H9 (cell line): Measurements from ENCODE around the gene TPM4. TPM values are rescaled to one million over a fixed set of nuclear protein-coding genes. Genes with fewer than 3 reads are reported as not detected.
A peak's percentile ranks its signal among the peaks of the same experiment; 100 is the strongest.
"Not testable (repeated sequence)": the region's sequence is repeated elsewhere in the genome, so short reads cannot be mapped to it uniquely, and the experiment has no call there.

Source experiments
- DNase-seq: peaks from one replicate; pipeline ENCODE4 v3.0.0-alpha.2; 2017
- H2AFZ ChIP-seq: one replicate; pipeline ENCODE4 v1.6.1; 2013; ENCODE audit warnings: mild to moderate bottlenecking, low read length, control low read depth, moderate library complexity
- H2AK5ac ChIP-seq: 2 replicates; pipeline ENCODE4 v1.6.1; 2013; ENCODE audit warnings: low read length, control low read depth, mixed read lengths; ENCODE audit not compliant: insufficient read length
- H2BK120ac ChIP-seq: one replicate; pipeline ENCODE4 v1.6.1; 2013; ENCODE audit warnings: low read depth, mild to moderate bottlenecking, low read length, control low read depth, inconsistent platforms; ENCODE audit not compliant: poor library complexity, severe bottlenecking
- H2BK12ac ChIP-seq: 2 replicates; pipeline ENCODE4 v1.6.1; 2013; ENCODE audit warnings: low read length, control low read depth, mixed read lengths, low read depth; ENCODE audit not compliant: insufficient read length
- H2BK15ac ChIP-seq: 2 replicates; pipeline ENCODE4 v1.6.1; 2013; ENCODE audit warnings: low read depth, low read length, control low read depth
- H2BK20ac ChIP-seq: one replicate; pipeline ENCODE4 v1.6.1; 2013; ENCODE audit warnings: low read depth, mild to moderate bottlenecking, low read length, control low read depth, inconsistent platforms; ENCODE audit not compliant: poor library complexity, severe bottlenecking
- H2BK5ac ChIP-seq: 2 replicates; pipeline ENCODE4 v1.6.1; 2013; ENCODE audit warnings: low read length, control low read depth, mixed read lengths; ENCODE audit not compliant: insufficient read length
- H3K14ac ChIP-seq: 2 replicates; pipeline ENCODE4 v1.6.1; 2013; ENCODE audit warnings: low read length, control low read depth; ENCODE audit not compliant: insufficient read depth
- H3K18ac ChIP-seq: 2 replicates; pipeline ENCODE4 v1.6.1; 2013; ENCODE audit warnings: low read depth, mild to moderate bottlenecking, mixed read lengths, low read length, control low read depth; ENCODE audit not compliant: insufficient read length
- H3K23ac ChIP-seq: 2 replicates; pipeline ENCODE4 v1.6.1; 2013; ENCODE audit warnings: low read length, control low read depth, mixed read lengths, low read depth; ENCODE audit not compliant: insufficient read length
- H3K23me2 ChIP-seq: 2 replicates; pipeline ENCODE4 v1.6.1; 2013; ENCODE audit warnings: low read depth, mild to moderate bottlenecking, mixed read lengths, low read length, control low read depth; ENCODE audit not compliant: insufficient read length, poor library complexity, severe bottlenecking
- H3K27ac ChIP-seq: 2 replicates; pipeline ENCODE4 v1.5.1; 2013; ENCODE audit warnings: low read length, control low read depth, mixed read lengths, low read depth; ENCODE audit not compliant: insufficient read length
- H3K27me3 ChIP-seq: 2 replicates; pipeline ENCODE4 v1.6.1; 2013; ENCODE audit warnings: low read length, control low read depth, inconsistent platforms; ENCODE audit not compliant: insufficient read depth
- H3K4ac ChIP-seq: 2 replicates; pipeline ENCODE4 v1.6.1; 2013; ENCODE audit warnings: low read depth, mild to moderate bottlenecking, control low read depth, inconsistent platforms, low read length, moderate library complexity
- H3K4me1 ChIP-seq: 2 replicates; pipeline ENCODE4 v1.6.1; 2013; ENCODE audit warnings: low read length, control low read depth, inconsistent platforms; ENCODE audit not compliant: insufficient read depth
- H3K4me2 ChIP-seq: 2 replicates; pipeline ENCODE4 v1.6.1; 2013; ENCODE audit warnings: low read length, control low read depth, mixed read lengths; ENCODE audit not compliant: insufficient read length, insufficient read depth
- H3K56ac ChIP-seq: 2 replicates; pipeline ENCODE4 v1.6.1; 2013; ENCODE audit warnings: low read depth, mild to moderate bottlenecking, mixed read lengths, low read length, control low read depth; ENCODE audit not compliant: insufficient read length
- H3K79me1 ChIP-seq: 2 replicates; pipeline ENCODE4 v1.6.1; 2013; ENCODE audit warnings: low read depth, mild to moderate bottlenecking, moderate library complexity, low read length, control low read depth, inconsistent platforms; ENCODE audit not compliant: insufficient read depth, poor library complexity, severe bottlenecking
- H3K79me2 ChIP-seq: 2 replicates; pipeline ENCODE4 v1.6.1; 2013; ENCODE audit warnings: low read length, control low read depth, inconsistent platforms; ENCODE audit not compliant: insufficient read depth
- H3K9ac ChIP-seq: 2 replicates; pipeline ENCODE4 v1.6.1; 2013; ENCODE audit warnings: low read length, control low read depth, mixed read lengths; ENCODE audit not compliant: insufficient read length; ENCODE audit errors: extremely low read depth
- H3K9me3 ChIP-seq: one replicate; pipeline ENCODE4 v1.6.1; 2013; ENCODE audit warnings: low read depth, low read length, inconsistent platforms; ENCODE audit not compliant: control insufficient read depth
- H3T11ph ChIP-seq: one replicate; pipeline ENCODE4 v1.6.1; 2013; ENCODE audit warnings: mild to moderate bottlenecking, low read length, control low read depth, inconsistent platforms
- H4K20me1 ChIP-seq: one replicate; pipeline ENCODE4 v1.6.1; 2013; ENCODE audit not compliant: control insufficient read depth, insufficient read length, insufficient read depth
- H4K5ac ChIP-seq: 2 replicates; pipeline ENCODE4 v1.6.1; 2013; ENCODE audit warnings: low read depth, mild to moderate bottlenecking, mixed read lengths, low read length, control low read depth; ENCODE audit not compliant: insufficient read length
- H4K8ac ChIP-seq: replicated peaks from 2 replicates; pipeline ENCODE4 v1.6.1; 2013; ENCODE audit warnings: low read length, control low read depth, mixed read lengths, low read depth; ENCODE audit not compliant: insufficient read length
- H4K91ac ChIP-seq: 2 replicates; pipeline ENCODE4 v1.6.1; 2013; ENCODE audit warnings: low read depth, mild to moderate bottlenecking, moderate library complexity, mixed read lengths, low read length, control low read depth; ENCODE audit not compliant: insufficient read length
- H3K27ac Mint-ChIP-seq, 3 experiments: 2 replicates in 2 of 3; 3 replicates in 1 of 3; pipeline ENCODE4 v1.8.0; 2020 to 2021; ENCODE audit warnings: mixed read lengths in 3 of 3, mild to moderate bottlenecking in 1 of 3, moderate library complexity in 1 of 3
- H3K27me3 Mint-ChIP-seq: 2 replicates; pipeline ENCODE4 v1.8.0; 2021; ENCODE audit warnings: low read depth, mild to moderate bottlenecking, moderate library complexity, mixed read lengths
- H3K36me3 Mint-ChIP-seq, 3 experiments: 2 replicates in 2 of 3; 3 replicates in 1 of 3; pipeline ENCODE4 v1.8.0; 2020 to 2021; ENCODE audit warnings: low read depth in 3 of 3, mixed read lengths in 3 of 3; ENCODE audit not compliant: insufficient read depth in 1 of 3
- H3K4me1 Mint-ChIP-seq, 2 experiments: 2 replicates each; pipeline ENCODE4 v1.8.0; 2020; ENCODE audit warnings: mixed read lengths in 2 of 2
- H3K4me3 Mint-ChIP-seq, 2 experiments: 2 replicates in 1 of 2; 3 replicates in 1 of 2; pipeline ENCODE4 v1.8.0; 2020 to 2021; ENCODE audit warnings: mild to moderate bottlenecking in 2 of 2, mixed read lengths in 2 of 2, moderate library complexity in 1 of 2
- H3K9me3 Mint-ChIP-seq, 2 experiments: 2 replicates in 1 of 2; 3 replicates in 1 of 2; pipeline ENCODE4 v1.8.0; 2020; ENCODE audit warnings: mild to moderate bottlenecking in 2 of 2, mixed read lengths in 2 of 2, moderate library complexity in 1 of 2
- WGBS: extraction: QIAGEN DNeasy Blood & Tissue Kit; methylation state at CpG from one replicate; pipeline ENCODE4 v1.1.7; 2013; ENCODE audit warnings: missing lambda C conversion rate, low lambda C conversion rate, mixed read lengths; ENCODE audit not compliant: insufficient read length; ENCODE audit errors: extremely low coverage; 5-methylcytosine and 5-hydroxymethylcytosine counted together
- total RNA-seq: library from RNA; stranded (reverse); gene quantifications from 2 replicates; pipeline ENCODE4 v1.2.1, GENCODE V29; 2021
- TF ChIP-seq, protein P1 (sequence below): fragments of 200-600 bp; sonication (generic); conservative IDR thresholded peaks from 3 replicates; pipeline ENCODE4 v1.8.0; 2021; ENCODE audit warnings: antibody characterized with exemption, mild to moderate bottlenecking

The TPM4 gene
- total RNA-seq, 1 experiment from 2014 or later: 431 TPM

DNA sequence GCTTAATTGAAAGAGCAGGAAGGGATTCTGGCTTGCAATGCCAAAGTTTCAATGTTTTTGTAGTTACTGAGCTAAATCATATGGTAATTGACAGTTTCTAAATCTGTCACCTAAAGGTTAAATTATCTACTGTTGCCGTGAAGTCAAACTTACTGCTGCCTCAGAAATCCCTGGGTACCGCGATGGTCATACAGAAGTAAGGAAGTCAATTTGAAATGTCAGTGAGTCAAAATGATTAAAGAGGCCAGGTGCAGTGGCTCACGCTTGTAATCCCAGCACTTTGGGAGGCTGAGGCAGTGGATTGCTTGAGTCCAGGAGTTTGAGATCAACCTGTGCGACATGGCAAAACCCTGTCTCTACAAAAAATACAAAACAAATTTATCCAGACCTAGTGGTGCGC is 48.8 kb upstream of the TPM4 start:
- no CpG with 5 or more reads among the region's 6 CpGs for WGBS
- Histone ChIP-seq H3K79me1 (no peaks in the 10 kb centered on the region), H2BK5ac (no peak overlapping the region), H3K4me2 (no peak overlapping the region), H2AK5ac (no peak overlapping the region), H3K27ac (no peak overlapping the region), H3K9me3 (peaks cover 32% of the 10 kb centered on the region), H2BK20ac (no peak overlapping the region), H4K91ac (no peak overlapping the region), H3K23me2 (no peaks in the 10 kb centered on the region), H3K27me3 (no peaks in the 10 kb centered on the region), H3K4ac (no peak overlapping the region), H2BK15ac (no peak overlapping the region), H3T11ph (no peak overlapping the region), H2BK12ac (no peak overlapping the region), H2AFZ (no peak overlapping the region), H3K14ac (no peak overlapping the region), H4K5ac (no peak overlapping the region), H3K23ac (no peak overlapping the region), H3K79me2 (no peaks in the 10 kb centered on the region), H3K9ac (no peak overlapping the region), H4K8ac (no peak overlapping the region), H2BK120ac (no peak overlapping the region), H4K20me1 (no peaks in the 10 kb centered on the region), H3K18ac (no peak overlapping the region), H3K56ac (no peak overlapping the region), H3K4me1 (no peaks in the 10 kb centered on the region)
- Mint-ChIP-seq H3K4me1 (no peaks in the 10 kb centered on the region), H3K27me3 (peaks cover 1% of the 10 kb centered on the region; the same call in 1 of the 2 replicates), H3K9me3 (peaks cover 6 to 91% of the 10 kb centered on the region in 2 experiments), H3K27ac (no peak overlapping the region), H3K4me3 (no peak overlapping the region), H3K36me3 (peaks cover 3 to 5% (median 3%) of the 10 kb centered on the region in 3 experiments; a peak in 2 of 7 replicates)
- TF ChIP-seq, protein P1, sequence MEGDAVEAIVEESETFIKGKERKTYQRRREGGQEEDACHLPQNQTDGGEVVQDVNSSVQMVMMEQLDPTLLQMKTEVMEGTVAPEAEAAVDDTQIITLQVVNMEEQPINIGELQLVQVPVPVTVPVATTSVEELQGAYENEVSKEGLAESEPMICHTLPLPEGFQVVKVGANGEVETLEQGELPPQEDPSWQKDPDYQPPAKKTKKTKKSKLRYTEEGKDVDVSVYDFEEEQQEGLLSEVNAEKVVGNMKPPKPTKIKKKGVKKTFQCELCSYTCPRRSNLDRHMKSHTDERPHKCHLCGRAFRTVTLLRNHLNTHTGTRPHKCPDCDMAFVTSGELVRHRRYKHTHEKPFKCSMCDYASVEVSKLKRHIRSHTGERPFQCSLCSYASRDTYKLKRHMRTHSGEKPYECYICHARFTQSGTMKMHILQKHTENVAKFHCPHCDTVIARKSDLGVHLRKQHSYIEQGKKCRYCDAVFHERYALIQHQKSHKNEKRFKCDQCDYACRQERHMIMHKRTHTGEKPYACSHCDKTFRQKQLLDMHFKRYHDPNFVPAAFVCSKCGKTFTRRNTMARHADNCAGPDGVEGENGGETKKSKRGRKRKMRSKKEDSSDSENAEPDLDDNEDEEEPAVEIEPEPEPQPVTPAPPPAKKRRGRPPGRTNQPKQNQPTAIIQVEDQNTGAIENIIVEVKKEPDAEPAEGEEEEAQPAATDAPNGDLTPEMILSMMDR: no peak
- DNase-seq: no peak

DNA sequence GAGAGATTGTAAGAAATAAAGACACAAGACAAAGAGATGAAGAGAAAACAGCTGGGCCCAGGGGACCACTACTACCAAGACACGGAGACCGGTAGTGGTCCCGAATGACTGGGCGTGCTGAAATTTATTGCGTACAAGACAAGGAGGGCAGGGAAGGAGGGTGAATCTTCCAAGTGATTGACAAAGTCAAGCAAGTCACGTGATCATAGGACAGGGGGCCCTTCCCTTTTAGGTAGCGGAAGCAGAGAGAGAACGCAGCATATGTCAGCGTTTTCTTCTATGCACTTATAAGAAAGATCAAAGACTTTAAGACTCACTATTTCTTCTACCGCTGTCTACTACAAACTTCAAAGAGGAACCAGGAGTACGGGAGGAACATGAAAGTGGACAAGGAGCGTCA is 46.1 kb upstream of the TPM4 start:
- not testable (repeated sequence) for H3K23ac ChIP-seq, H3K79me1 ChIP-seq, H3K4me2 ChIP-seq, H3K79me2 ChIP-seq, H3K4me3 Mint-ChIP-seq, H2BK20ac ChIP-seq, H3K23me2 ChIP-seq, H3K4me1 Mint-ChIP-seq, H2BK12ac ChIP-seq, H3K18ac ChIP-seq, H3K4me1 ChIP-seq, H3K36me3 Mint-ChIP-seq, H3K9ac ChIP-seq, H4K91ac ChIP-seq, H4K5ac ChIP-seq, H3T11ph ChIP-seq, H3K56ac ChIP-seq, H3K14ac ChIP-seq, H2AK5ac ChIP-seq, H3K27ac Mint-ChIP-seq, H2BK120ac ChIP-seq, H2AFZ ChIP-seq, H3K27me3 ChIP-seq, H3K27ac ChIP-seq, H2BK15ac ChIP-seq, H4K8ac ChIP-seq, H2BK5ac ChIP-seq, H4K20me1 ChIP-seq, H3K4ac ChIP-seq, H3K27me3 Mint-ChIP-seq
- peak; percentile 7 for DNase-seq
- peaks cover 8 to 88% of the 10 kb centered on the region in 2 experiments for H3K9me3 Mint-ChIP-seq
- H3K9me3 ChIP-seq: peaks cover 21% of the 10 kb centered on the region
- WGBS: no CpG with 5 or more reads among the region's 12 CpGs
